ENCODE data around the gene SLC17A6. TPM values are rescaled to one million over a fixed set of nuclear protein-coding genes. Genes with fewer than 3 reads are reported as not detected.
A peak's percentile ranks its signal among the peaks of the same experiment; 100 is the strongest.

Gene SLC17A6
- not detected for total RNA-seq
- not detected for polyA plus RNA-seq

- Histone ChIP-seq H3K4me3 (ENCODE audit: low read depth in 1 of 3, low read length in 3 of 3) (no peak within 1 kb of the TSS), H3K27ac (ENCODE audit: low read depth in 1 of 2, low read length in 2 of 2) (no peak within 1 kb of the TSS), H3K4me1 (ENCODE audit: control insufficient read depth in 4 of 4, insufficient read depth in 4 of 4, low read length in 3 of 4) (no peaks in the 10 kb centered on the region), H3K27me3 (ENCODE audit: control insufficient read depth in 4 of 4, insufficient read depth in 4 of 4, low read length in 3 of 4) (peaks cover 0 to 23% (median 10%) of the 10 kb centered on the region in 4 donors), H3K36me3 (ENCODE audit: control insufficient read depth in 4 of 4, insufficient read depth in 3 of 4, low read depth in 1 of 4, low read length in 3 of 4) (no peaks in the 10 kb centered on the region), H3K9ac (ENCODE audit: low read depth in 1 of 2, low read length in 2 of 2) (no peak within 1 kb of the TSS), H3K9me3 (ENCODE audit: control insufficient read depth in 4 of 4, low read length in 3 of 4) (peaks cover 0 to 4% (median 0%) of the 10 kb centered on the region in 4 donors)
- no peak for DNase-seq (ENCODE audit: low spot score)
- WGBS = 6% methylated on average over 28 of the region's 28 CpGs
- TF ChIP-seq ZBTB33 (IDR thresholded peaks at IDR 0.05) (no peak), GABPA (IDR thresholded peaks at IDR 0.05 in 1 of 2, conservative IDR thresholded peaks at IDR 0.05 in 1 of 2) (no peak), TAF1 (conservative IDR thresholded peaks at IDR 0.05) (no peak), REST (IDR thresholded peaks at IDR 0.05) (peak; percentile 99)
These were observed at the start of gene SLC17A6 for GRCh38 chr11:22337596-22338485. SLC17A6 (plus strand) TSS chr11:22338381; CDS start chr11:22338534, 153 bp downstream.

GRCh38 chr11:22302368-22302767, 35.8 kb upstream of the SLC17A6 start:
- no peak for DNase-seq (ENCODE audit: low spot score)
- H3K9me3 ChIP-seq (ENCODE audit: control insufficient read depth in 4 of 4, low read length in 3 of 4) = no peaks in the 10 kb centered on the region
- H3K27me3 ChIP-seq (ENCODE audit: control insufficient read depth in 4 of 4, insufficient read depth in 4 of 4, low read length in 3 of 4) = peaks cover 0 to 3% (median 0%) of the 10 kb centered on the region in 4 donors
- no peaks in the 10 kb centered on the region for H3K36me3 ChIP-seq (ENCODE audit: control insufficient read depth in 4 of 4, insufficient read depth in 3 of 4, low read depth in 1 of 4, low read length in 3 of 4)
- TF ChIP-seq NR2F2 (IDR thresholded peaks at IDR 0.05) = no peak
- TF ChIP-seq GABPA (IDR thresholded peaks at IDR 0.05 in 1 of 2, conservative IDR thresholded peaks at IDR 0.05 in 1 of 2) = no peak
- TF ChIP-seq RAD21 (IDR thresholded peaks at IDR 0.05) = no peak
- TF ChIP-seq FOXA2 (IDR thresholded peaks at IDR 0.05) = no peak
- no peak for TF ChIP-seq MAX (IDR thresholded peaks at IDR 0.05)
- TF ChIP-seq CTCF (IDR thresholded peaks at IDR 0.05; ENCODE audit: low read depth, low read length, missing input control) = no peak
- no peak for TF ChIP-seq HNF4G (IDR thresholded peaks at IDR 0.05)
- no peaks in the 10 kb centered on the region for H3K4me1 ChIP-seq (ENCODE audit: control insufficient read depth in 4 of 4, insufficient read depth in 4 of 4, low read length in 3 of 4)
- no peak overlapping the region for H3K9ac ChIP-seq (ENCODE audit: low read depth in 1 of 2, low read length in 2 of 2)
- H3K4me3 ChIP-seq (ENCODE audit: low read depth in 1 of 3, low read length in 3 of 3) = no peak overlapping the region
- H3K27ac ChIP-seq (ENCODE audit: low read depth in 1 of 2, low read length in 2 of 2) = no peak overlapping the region

Data from liver (tissue), 9 donors.